Endothelial cell of umbilical vein (primary cell): ENCODE results near the gene CXCL17. TPM values are rescaled to one million over a fixed set of nuclear protein-coding genes. Genes with fewer than 3 reads are reported as not detected.
"Not testable (repeated sequence)": the region's sequence is repeated elsewhere in the genome, so short reads cannot be mapped to it uniquely, and the experiment has no call there.

Source experiments
- BruUV-seq: library from RNA; stranded (reverse); fragments of 400-500 nt; replicated peaks from 2 replicates; lab custom pipeline; 2021; lab: Mats Ljungman, UMichigan
- CTCF ChIA-PET: fragments of 300-600, 350-600 bp; sonication (Branson Sonifier 250); formaldehyde crosslinking; loops from one replicate; lab custom pipeline; 2021; ENCODE audit warnings: antibody characterized with exemption, inconsistent platforms; lab: Charles Lee
- POLR2A ChIA-PET: fragments of 300-600, 350-600 bp; sonication (Branson Sonifier 250); formaldehyde crosslinking; loops from one replicate; lab custom pipeline; 2021; ENCODE audit warnings: antibody characterized with exemption, inconsistent platforms; lab: Charles Lee
- DNase-seq: peaks from one replicate; pipeline ENCODE4 v3.0.0-alpha.2; 2011; ENCODE audit warnings: low read depth, low spot score
- FAIRE-seq: peaks from 2 replicates; lab custom pipeline; 2011; peaks lifted over from hg19 to GRCh38; lab: Jason Lieb, UNC
- H2AFZ ChIP-seq: 2 replicates; pipeline ENCODE4 v1.6.0; 2012; ENCODE audit warnings: low read depth, low read length, control low read depth, inconsistent platforms
- H3K27ac ChIP-seq: 2 replicates; pipeline ENCODE4 v1.5.1; 2011; ENCODE audit warnings: low read depth, mild to moderate bottlenecking, control low read depth, low read length, moderate library complexity; ENCODE audit not compliant: insufficient read depth
- H3K27me3 ChIP-seq, 2 experiments: 2 replicates each; pipeline versions ENCODE4 v1.6.0 to v1.6.1; 2011; ENCODE audit warnings: low read length in 2 of 2, mixed read lengths in 1 of 2; ENCODE audit not compliant: control insufficient read depth in 2 of 2, insufficient read depth in 2 of 2
- H3K36me3 ChIP-seq, 2 experiments: 2 replicates in 1 of 2; 3 replicates in 1 of 2; pipeline ENCODE4 v1.5.1; 2011; ENCODE audit warnings: low read length in 2 of 2, mild to moderate bottlenecking in 1 of 2, moderate library complexity in 1 of 2; ENCODE audit not compliant: control insufficient read depth in 2 of 2, insufficient read depth in 2 of 2; ENCODE audit errors: extremely low read depth in 1 of 2
- H3K4me1 ChIP-seq: 3 replicates; pipeline ENCODE4 v1.5.1; 2011; ENCODE audit warnings: mild to moderate bottlenecking, low read length; ENCODE audit not compliant: control insufficient read depth, insufficient read depth; ENCODE audit errors: extremely low read depth
- H3K4me2 ChIP-seq: 2 replicates; pipeline ENCODE4 v1.6.1; 2011; ENCODE audit warnings: low read length, control low read depth, mixed read lengths; ENCODE audit not compliant: insufficient read depth
- H3K4me3 ChIP-seq, 3 experiments: fragments of 200-600 bp in 1 of 3; sonication (generic), shearing (Covaris generic) in 1 of 3; replicated peaks in 1 of 3; 2 replicates each; pipeline ENCODE4 v1.5.1; 2011 to 2016; ENCODE audit warnings: control low read depth in 3 of 3, low read length in 3 of 3, mild to moderate bottlenecking in 2 of 3, inconsistent platforms in 1 of 3, low read depth in 1 of 3, moderate library complexity in 1 of 3; ENCODE audit not compliant: insufficient read depth in 1 of 3
- H3K79me2 ChIP-seq: 2 replicates; pipeline ENCODE4 v1.6.0; 2012; ENCODE audit warnings: low read length, inconsistent platforms; ENCODE audit not compliant: control insufficient read depth, insufficient read depth
- H3K9ac ChIP-seq: replicated peaks from 2 replicates; pipeline ENCODE3; 2011; ENCODE audit warnings: low read length, control low read depth; ENCODE audit not compliant: insufficient read depth; ENCODE audit errors: extremely low read depth
- H3K9me1 ChIP-seq: replicated peaks from 3 replicates; pipeline ENCODE4 v1.6.0; 2011; ENCODE audit warnings: mild to moderate bottlenecking, low read length; ENCODE audit not compliant: control insufficient read depth, insufficient read depth; ENCODE audit errors: extremely low read depth
- H3K9me3 ChIP-seq: replicated peaks from 2 replicates; pipeline ENCODE4 v1.5.1; 2012; ENCODE audit warnings: low read length, inconsistent platforms; ENCODE audit not compliant: control insufficient read depth, insufficient read depth
- H4K20me1 ChIP-seq: replicated peaks from 2 replicates; pipeline ENCODE3; 2011; ENCODE audit warnings: mild to moderate bottlenecking, low read length; ENCODE audit not compliant: control insufficient read depth, insufficient read depth; ENCODE audit errors: extremely low read depth
- EZH2 ChIP-seq: IDR thresholded peaks from 2 replicates; pipeline ENCODE4 v1.6.1; 2012; ENCODE audit warnings: borderline replicate concordance, low read depth, mild to moderate bottlenecking, moderate library complexity, low read length, inconsistent platforms; ENCODE audit not compliant: severe bottlenecking
- FOS ChIP-seq: IDR thresholded peaks from 2 replicates; pipeline ENCODE4 v1.6.1; 2011; ENCODE audit warnings: mild to moderate bottlenecking, low read length, moderate library complexity, borderline replicate concordance; ENCODE audit not compliant: insufficient read depth
- GATA2 ChIP-seq: IDR thresholded peaks from 2 replicates; pipeline ENCODE4 v1.7.0; 2011; ENCODE audit warnings: low read depth, mild to moderate bottlenecking, moderate library complexity, mixed read lengths, low read length; ENCODE audit not compliant: insufficient read length, insufficient read depth
- JUN ChIP-seq: IDR thresholded peaks from 2 replicates; pipeline ENCODE4 v1.6.1; 2011; ENCODE audit warnings: borderline replicate concordance, low read depth; ENCODE audit not compliant: insufficient read length, insufficient read depth
- MAX ChIP-seq: IDR thresholded peaks from 2 replicates; pipeline ENCODE4 v1.6.1; 2011; ENCODE audit not compliant: insufficient read depth, insufficient read length
- MYC ChIP-seq: IDR thresholded peaks from one replicate; pipeline ENCODE4 v1.6.1; 2011; ENCODE audit warnings: mild to moderate bottlenecking, low read depth, low read length
- POLR2A ChIP-seq: IDR thresholded peaks from 2 replicates; pipeline ENCODE4 v1.6.1; 2012; ENCODE audit warnings: low read depth, mild to moderate bottlenecking, control low read depth, low read length
- POLR2AphosphoS5 ChIP-seq: IDR thresholded peaks from 2 replicates; pipeline ENCODE4 v1.6.1; 2012; ENCODE audit warnings: low read depth, mild to moderate bottlenecking, control low read depth, low read length, moderate library complexity; ENCODE audit not compliant: insufficient read depth
- dilution Hi-C: fragments of 300-500 bp; cut with MboI; formaldehyde crosslinking; loops from one replicate; pipeline ENCODE4 v1.15.0; 2019; ENCODE audit warnings: low sequenced_read_pairs; ENCODE audit not compliant: extremely low pct_ligation_motif_present
- intact Hi-C: fragments of 100-400 bp; cut with micrococcal nuclease; formaldehyde crosslinking; loops from one replicate; pipeline ENCODE4 v1.10.0; 2022
- polyA plus RNA-seq, 4 experiments: library from polyadenylated mRNA; depleted of rRNA in 3 of 4; stranded (reverse) in 3 of 4; unstranded in 1 of 4; fragments of >200 nt; gene quantifications; 2 replicates each; pipeline versions ENCODE4 v1.2.1 to v1.2.3, GENCODE V29; 2011 to 2012; ENCODE audit warnings: missing spikeins in 1 of 4
- total RNA-seq: library from RNA; stranded (reverse); gene quantifications from 2 replicates; pipeline ENCODE4 v1.2.3, GENCODE V29; 2021
- TF ChIP-seq, protein P1 (sequence below), 2 donors: IDR thresholded peaks; 1 replicate in 1 of 2; 2 replicates in 1 of 2; pipeline ENCODE4 v1.5.1; 2011; ENCODE audit warnings: low read length in 2 of 2, mild to moderate bottlenecking in 2 of 2, moderate library complexity in 2 of 2, control low read depth in 1 of 2, inconsistent platforms in 1 of 2, low read depth in 1 of 2; ENCODE audit not compliant: insufficient read depth in 1 of 2; ENCODE audit errors: extremely low read depth in 1 of 2

Gene CXCL17
- total and polyA plus RNA-seq, 2 donors (not counting 3 experiments of a cell fraction or from before 2014, with no cell fraction given) = not detected

GRCh38 chr19:42461700-42462324 is 19.1 kb upstream of the CXCL17 start:
- Histone ChIP-seq H2AFZ (no peak overlapping the region), H4K20me1 (no peaks in the 10 kb centered on the region)
- no TSS peak for BruUV-seq

GRCh38 chr19:42461231-42461630 is 18.5 kb upstream of the CXCL17 start:
- H3K27me3 ChIP-seq, H3K9me1 ChIP-seq, H2AFZ ChIP-seq, DNase-seq, BruUV-seq, POLR2A ChIA-PET, dilution Hi-C loops, H3K4me1 ChIP-seq, H3K4me2 ChIP-seq, FAIRE-seq, H3K9ac ChIP-seq, H3K79me2 ChIP-seq, H3K36me3 ChIP-seq, H3K9me3 ChIP-seq, H3K4me3 ChIP-seq, H4K20me1 ChIP-seq, H3K27ac ChIP-seq, intact Hi-C loops: not testable (repeated sequence)
- CTCF ChIA-PET = interaction anchor here (0.8 to 1.3 kb wide), 2 partner anchors 11 to 23 kb away, joined by 3 to 4 read pairs; no protein-coding TSS in a partner anchor

More at GRCh38 chr19:42461700-42462324, 19.1 kb upstream of the CXCL17 start:
- H3K4me3 ChIP-seq = no peak overlapping the region
- peaks cover 0 to 3% of the 10 kb centered on the region in 2 experiments for H3K27me3 ChIP-seq
- no peak overlapping the region for H3K9ac ChIP-seq
- H3K27ac ChIP-seq = no peak overlapping the region
- dilution Hi-C loops = no loop called here
- H3K36me3 ChIP-seq = no peaks in the 10 kb centered on the region
- no peaks in the 10 kb centered on the region for H3K9me3 ChIP-seq
- intact Hi-C loops = no loop called here
- H3K79me2 ChIP-seq = no peaks in the 10 kb centered on the region
- H3K9me1 ChIP-seq = no peaks in the 10 kb centered on the region
- TF ChIP-seq POLR2A (no peak), GATA2 (no peak), MAX (no peak), EZH2 (no peak), POLR2AphosphoS5 (no peak), FOS (no peak), JUN (no peak), MYC (no peak)
- TF ChIP-seq, protein P1, sequence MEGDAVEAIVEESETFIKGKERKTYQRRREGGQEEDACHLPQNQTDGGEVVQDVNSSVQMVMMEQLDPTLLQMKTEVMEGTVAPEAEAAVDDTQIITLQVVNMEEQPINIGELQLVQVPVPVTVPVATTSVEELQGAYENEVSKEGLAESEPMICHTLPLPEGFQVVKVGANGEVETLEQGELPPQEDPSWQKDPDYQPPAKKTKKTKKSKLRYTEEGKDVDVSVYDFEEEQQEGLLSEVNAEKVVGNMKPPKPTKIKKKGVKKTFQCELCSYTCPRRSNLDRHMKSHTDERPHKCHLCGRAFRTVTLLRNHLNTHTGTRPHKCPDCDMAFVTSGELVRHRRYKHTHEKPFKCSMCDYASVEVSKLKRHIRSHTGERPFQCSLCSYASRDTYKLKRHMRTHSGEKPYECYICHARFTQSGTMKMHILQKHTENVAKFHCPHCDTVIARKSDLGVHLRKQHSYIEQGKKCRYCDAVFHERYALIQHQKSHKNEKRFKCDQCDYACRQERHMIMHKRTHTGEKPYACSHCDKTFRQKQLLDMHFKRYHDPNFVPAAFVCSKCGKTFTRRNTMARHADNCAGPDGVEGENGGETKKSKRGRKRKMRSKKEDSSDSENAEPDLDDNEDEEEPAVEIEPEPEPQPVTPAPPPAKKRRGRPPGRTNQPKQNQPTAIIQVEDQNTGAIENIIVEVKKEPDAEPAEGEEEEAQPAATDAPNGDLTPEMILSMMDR (IDR thresholded peaks at IDR 0.05; ENCODE audit: extremely low read depth in 1 of 2, insufficient read depth in 1 of 2, low read depth in 1 of 2, low read length in 2 of 2) = no peak
- no peak for DNase-seq
- FAIRE-seq = no peak
- CTCF ChIA-PET = interaction anchor here (0.8 to 1.3 kb wide), 4 partner anchors 10 to 31 kb away, joined by 3 to 4 read pairs (median 3); no protein-coding TSS in a partner anchor
- H3K4me2 ChIP-seq = no peak overlapping the region
- POLR2A ChIA-PET = no interaction called here
- H3K4me1 ChIP-seq = no peaks in the 10 kb centered on the region
